SK-N-SH treated with all-trans-retinoic acid at 6 μM for 48 hours (cell line): ENCODE data around the gene PEX16.

Experiments used
- OSR1 ChIP-seq: fragments of 250-450 bp; sonication (Bioruptor Pico); IDR thresholded peaks from 2 replicates; pipeline ENCODE4 v1.8.0; 2022; ENCODE audit warnings: moderate library complexity, mild to moderate bottlenecking, inconsistent platforms
- TCF4 ChIP-seq: fragments of 250-450 bp; sonication (Bioruptor Pico); IDR thresholded peaks from 2 replicates; pipeline ENCODE4 v1.8.0; 2021; ENCODE audit warnings: mild to moderate bottlenecking, moderate library complexity, borderline replicate concordance
- TF ChIP-seq, protein P1 (sequence below): fragments of 250-450 bp; sonication (Bioruptor Pico); IDR thresholded peaks from 2 replicates; pipeline ENCODE4 v1.8.0; 2020; ENCODE audit warnings: mild to moderate bottlenecking, moderate library complexity, borderline replicate concordance

- TF ChIP-seq TCF4 (CRISPR knock-in tag) (no peak), OSR1 (CRISPR knock-in tag) (no peak)
- TF ChIP-seq, protein P1, sequence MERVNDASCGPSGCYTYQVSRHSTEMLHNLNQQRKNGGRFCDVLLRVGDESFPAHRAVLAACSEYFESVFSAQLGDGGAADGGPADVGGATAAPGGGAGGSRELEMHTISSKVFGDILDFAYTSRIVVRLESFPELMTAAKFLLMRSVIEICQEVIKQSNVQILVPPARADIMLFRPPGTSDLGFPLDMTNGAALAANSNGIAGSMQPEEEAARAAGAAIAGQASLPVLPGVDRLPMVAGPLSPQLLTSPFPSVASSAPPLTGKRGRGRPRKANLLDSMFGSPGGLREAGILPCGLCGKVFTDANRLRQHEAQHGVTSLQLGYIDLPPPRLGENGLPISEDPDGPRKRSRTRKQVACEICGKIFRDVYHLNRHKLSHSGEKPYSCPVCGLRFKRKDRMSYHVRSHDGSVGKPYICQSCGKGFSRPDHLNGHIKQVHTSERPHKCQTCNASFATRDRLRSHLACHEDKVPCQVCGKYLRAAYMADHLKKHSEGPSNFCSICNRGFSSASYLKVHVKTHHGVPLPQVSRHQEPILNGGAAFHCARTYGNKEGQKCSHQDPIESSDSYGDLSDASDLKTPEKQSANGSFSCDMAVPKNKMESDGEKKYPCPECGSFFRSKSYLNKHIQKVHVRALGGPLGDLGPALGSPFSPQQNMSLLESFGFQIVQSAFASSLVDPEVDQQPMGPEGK (CRISPR knock-in tag) = no peak
Measured at GRCh38 chr11:45860764-45861510, 56.7 kb downstream of the PEX16 start.
